K562 (cell line): Measurements from ENCODE around the gene ANK3. TPM values are rescaled to one million over a fixed set of nuclear protein-coding genes. Genes with fewer than 3 reads are reported as not detected.
A peak's percentile ranks its signal among the peaks of the same experiment; 100 is the strongest.

ENCODE experiments used
- ATAC-seq: fragments of 200-7000 bp; cut with Tn5 transposase; 3 replicates; pipeline ENCODE4 v1.9.1; 2020; ENCODE audit warnings: moderate library complexity
- BruUV-seq: library from RNA; stranded (reverse); fragments of 400-500 nt; replicated peaks from 2 replicates; lab custom pipeline; 2021; lab: Mats Ljungman, UMichigan
- CTCF ChIA-PET: fragments of 300-600 bp; formaldehyde crosslinking; extraction: SDS; loops from one replicate; lab custom pipeline; 2021; ENCODE audit warnings: low intra/inter-chr PET ratio; lab: Yijun Ruan, JAX
- POLR2A ChIA-PET: fragments of 300-600, 350-650 bp; sonication (Branson Sonifier 250); formaldehyde crosslinking; extraction: SDS; loops from one replicate; lab custom pipeline; 2021; ENCODE audit warnings: antibody characterized with exemption, inconsistent platforms; lab: Yijun Ruan, JAX
- DNase-seq, 4 experiments: peaks; one replicate each; pipeline versions ENCODE4 v3.0.0 to v3.0.0-alpha.2; 2011 to 2018; ENCODE audit warnings: low spot score in 3 of 4, mixed read lengths in 3 of 4; ENCODE audit errors: extremely low read depth in 1 of 4
- FAIRE-seq: peaks from 2 replicates; lab custom pipeline; 2011; peaks lifted over from hg19 to GRCh38; lab: Jason Lieb, UNC
- H2AFZ ChIP-seq: 2 replicates; pipeline ENCODE4 v1.6.0; 2011; ENCODE audit warnings: low read depth, low read length, control low read depth, inconsistent platforms
- H3K27ac ChIP-seq: fragments of 200-600 bp; 3 replicates; pipeline ENCODE4 v1.8.0; 2011; ENCODE audit warnings: low read depth, mild to moderate bottlenecking, control low read depth, inconsistent platforms, low read length, moderate library complexity, mixed read lengths; ENCODE audit errors: extremely low read depth
- H3K27me3 ChIP-seq, 2 experiments: fragments of 300-600 bp in 1 of 2; 2 replicates in 1 of 2; 3 replicates in 1 of 2; pipeline versions ENCODE4 v1.6.0 to v1.8.0; 2011; ENCODE audit warnings: inconsistent platforms in 2 of 2, low read length in 2 of 2, mild to moderate bottlenecking in 1 of 2, mixed read lengths in 1 of 2, moderate library complexity in 1 of 2; ENCODE audit not compliant: control insufficient read depth in 2 of 2, insufficient read depth in 2 of 2
- H3K36me3 ChIP-seq: fragments of 300-600 bp; 3 replicates; pipeline ENCODE4 v1.8.0; 2011; ENCODE audit warnings: mild to moderate bottlenecking, low read length, inconsistent platforms; ENCODE audit not compliant: control insufficient read depth, insufficient read depth
- H3K4me1 ChIP-seq, 2 experiments: fragments of 200-600 bp in 1 of 2; replicated peaks in 1 of 2; 2 replicates in 1 of 2; 3 replicates in 1 of 2; pipeline versions ENCODE4 v1.5.1 to v1.8.0; 2011; ENCODE audit warnings: inconsistent platforms in 2 of 2, low read length in 2 of 2, mild to moderate bottlenecking in 1 of 2, mixed read lengths in 1 of 2, moderate library complexity in 1 of 2; ENCODE audit not compliant: control insufficient read depth in 2 of 2, insufficient read depth in 2 of 2
- H3K4me2 ChIP-seq: 2 replicates; pipeline ENCODE4 v1.6.1; 2011; ENCODE audit warnings: low read length, control low read depth, inconsistent platforms, mixed read lengths; ENCODE audit not compliant: insufficient read depth
- H3K4me3 ChIP-seq: fragments of 200-600 bp; sonication (generic), shearing (Covaris generic); 2 replicates; pipeline ENCODE4 v1.5.1; 2016; ENCODE audit warnings: control low read depth, inconsistent platforms
- H3K79me2 ChIP-seq: fragments of 200-600 bp; 3 replicates; pipeline ENCODE4 v1.8.0; 2011; ENCODE audit warnings: low read length, inconsistent platforms; ENCODE audit not compliant: control insufficient read depth, insufficient read depth
- H3K9ac ChIP-seq, 2 experiments: 2 replicates each; pipeline versions ENCODE4 v1.6.0 to v1.6.1; 2011; ENCODE audit warnings: low read depth in 2 of 2, low read length in 2 of 2, control low read depth in 1 of 2, inconsistent platforms in 1 of 2, mild to moderate bottlenecking in 1 of 2, mixed read lengths in 1 of 2; ENCODE audit not compliant: insufficient read depth in 1 of 2
- H3K9me1 ChIP-seq: one replicate; pipeline ENCODE4 v1.6.0; 2011; ENCODE audit warnings: inconsistent platforms, mild to moderate bottlenecking, low read length, moderate library complexity; ENCODE audit not compliant: control insufficient read depth, insufficient read depth
- H3K9me3 ChIP-seq: replicated peaks from 2 replicates; pipeline ENCODE4 v1.5.1; 2011; ENCODE audit warnings: low read depth, low read length, inconsistent platforms; ENCODE audit not compliant: control insufficient read depth, insufficient read depth
- H4K20me1 ChIP-seq: replicated peaks from 2 replicates; pipeline ENCODE4 v1.6.1; 2011; ENCODE audit warnings: low read length, inconsistent platforms, mixed read lengths; ENCODE audit not compliant: control insufficient read depth, insufficient read depth
- CBFA2T2 ChIP-seq: fragments of 450-650 bp; conservative IDR thresholded peaks from 2 replicates; pipeline ENCODE4 v1.6.1; 2017; ENCODE audit warnings: mild to moderate bottlenecking
- CCNT2 ChIP-seq: IDR thresholded peaks from 2 replicates; pipeline ENCODE4 v1.6.1; 2011; ENCODE audit warnings: borderline replicate concordance, low read depth, mild to moderate bottlenecking, moderate library complexity, mixed read lengths, low read length; ENCODE audit not compliant: insufficient read length; ENCODE audit errors: extremely low read depth
- MTF1 ChIP-seq: fragments of 250-450 bp; sonication (Bioruptor Pico); IDR thresholded peaks from 2 replicates; pipeline ENCODE4 v1.9.0; 2021; ENCODE audit warnings: moderate library complexity, mild to moderate bottlenecking, inconsistent platforms, borderline replicate concordance
- U2AF1 ChIP-seq: fragments of 200-400 bp; formaldehyde crosslinking; optimal IDR thresholded peaks from 2 replicates; pipeline ENCODE3; 2017; ENCODE audit warnings: mild to moderate bottlenecking, low read depth, low read length, moderate library complexity
- ZNF133 ChIP-seq: fragments of 250-450 bp; sonication (Bioruptor Pico); IDR thresholded peaks from 2 replicates; pipeline ENCODE4 v1.4.0; 2020; ENCODE audit warnings: mild to moderate bottlenecking
- ZNF263 ChIP-seq: sonication (generic); formaldehyde crosslinking; IDR thresholded peaks from 2 replicates; pipeline ENCODE4 v1.8.0; 2022; ENCODE audit warnings: mild to moderate bottlenecking, missing genetic modification reagents, borderline replicate concordance
- ZNF589 ChIP-seq: fragments of 200-800 bp; sonication (Bioruptor generic); IDR thresholded peaks from 2 replicates; pipeline ENCODE4 v1.6.1; 2016; ENCODE audit warnings: low read depth, missing genetic modification characterization, missing compliant biosample characterization
- WGBS: fragments of 100-300 bp; shearing (Covaris generic); methylation state at CpG from one replicate; pipeline ENCODE4 v1.1.6; 2016; ENCODE audit warnings: low coverage, mixed read lengths; ENCODE audit not compliant: insufficient coverage; ENCODE audit errors: missing lambda C conversion rate; 5-methylcytosine and 5-hydroxymethylcytosine counted together
- in situ Hi-C: fragments of 300-500 bp; cut with MboI; formaldehyde crosslinking; loops from 4 replicates; pipeline ENCODE4 v1.15.0; 2018; ENCODE audit warnings: inconsistent platforms, mixed read lengths
- intact Hi-C: fragments of 100-400 bp; cut with micrococcal nuclease; formaldehyde crosslinking; loops from 2 replicates; pipeline ENCODE4 v1.14.2; 2022
- polyA plus RNA-seq, 8 experiments: library from polyadenylated mRNA; depleted of rRNA in 4 of 8; stranded (reverse) in 5 of 8; unstranded in 3 of 8; fragments of >200 nt; fragmentation: Nextera tagmentation in 2 of 8; fragmentation: Illumina TruSeq in 1 of 8; extraction: Ambion mirVana in 2 of 8; extraction: Trizol in 1 of 8; gene quantifications; 2 replicates each; pipeline versions ENCODE4 v1.2.1 to v1.2.3, GENCODE V29; 2011 to 2014; ENCODE audit warnings: inconsistent platforms in 1 of 8, missing spikeins in 1 of 8
- total RNA-seq, 7 experiments: library from RNA; depleted of rRNA in 6 of 7; stranded (reverse); fragments of >200 nt in 6 of 7; fragmentation: Illumina TruSeq in 2 of 7; extraction: Trizol in 2 of 7; gene quantifications; 2 replicates each; pipeline versions ENCODE4 v1.2.1 to v1.2.3, GENCODE V29; 2011 to 2021; ENCODE audit warnings: low replicate concordance in 1 of 7
- TF ChIP-seq, protein P1 (sequence below), 2 experiments: fragments of 450-650 bp in 1 of 2; sonication (generic) in 1 of 2; formaldehyde crosslinking in 1 of 2; IDR thresholded peaks; 2 replicates each; pipeline versions ENCODE4 v1.7.1 to v1.9.0; 2016 to 2022; ENCODE audit warnings: inconsistent platforms in 1 of 2, mild to moderate bottlenecking in 1 of 2, missing genetic modification reagents in 1 of 2

Gene ANK3
- total and polyA plus RNA-seq, 9 of the 15 experiments (the other 6 are each of a cell fraction or from before 2014, with no cell fraction given) = 10.0 to 32.3 (median 17.9) TPM

DNA sequence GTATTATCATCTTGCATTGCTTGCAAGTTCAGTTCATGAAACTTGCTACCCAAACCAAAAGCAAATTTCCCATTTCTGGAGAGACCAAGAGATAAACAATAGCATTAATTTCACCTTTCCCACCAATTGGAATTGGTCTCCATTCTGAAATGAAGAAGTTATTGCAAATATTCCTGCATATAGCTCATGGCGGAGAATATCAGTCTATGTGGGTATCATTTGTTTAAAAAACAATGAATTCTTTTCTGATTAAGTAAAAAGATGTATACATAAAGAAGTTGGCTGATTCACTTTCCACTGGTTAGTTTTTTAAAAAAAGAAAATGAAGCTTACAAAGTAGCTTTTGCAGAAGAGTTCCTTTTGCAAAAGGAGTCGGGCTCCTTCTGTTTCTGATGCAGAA is 19.5 kb upstream of the ANK3 start (continued):
- TF ChIP-seq CCNT2 = no peak
- TF ChIP-seq ZNF133 (CRISPR knock-in tag) = no peak
- no peak for TF ChIP-seq CBFA2T2
- TF ChIP-seq ZNF263 = no peak
- TF ChIP-seq MTF1 (CRISPR knock-in tag) = no peak

- CTCF ChIA-PET = no interaction called here
- ATAC-seq (no peak), FAIRE-seq (no peak), DNase-seq (no peak)
- TF ChIP-seq, protein P1, sequence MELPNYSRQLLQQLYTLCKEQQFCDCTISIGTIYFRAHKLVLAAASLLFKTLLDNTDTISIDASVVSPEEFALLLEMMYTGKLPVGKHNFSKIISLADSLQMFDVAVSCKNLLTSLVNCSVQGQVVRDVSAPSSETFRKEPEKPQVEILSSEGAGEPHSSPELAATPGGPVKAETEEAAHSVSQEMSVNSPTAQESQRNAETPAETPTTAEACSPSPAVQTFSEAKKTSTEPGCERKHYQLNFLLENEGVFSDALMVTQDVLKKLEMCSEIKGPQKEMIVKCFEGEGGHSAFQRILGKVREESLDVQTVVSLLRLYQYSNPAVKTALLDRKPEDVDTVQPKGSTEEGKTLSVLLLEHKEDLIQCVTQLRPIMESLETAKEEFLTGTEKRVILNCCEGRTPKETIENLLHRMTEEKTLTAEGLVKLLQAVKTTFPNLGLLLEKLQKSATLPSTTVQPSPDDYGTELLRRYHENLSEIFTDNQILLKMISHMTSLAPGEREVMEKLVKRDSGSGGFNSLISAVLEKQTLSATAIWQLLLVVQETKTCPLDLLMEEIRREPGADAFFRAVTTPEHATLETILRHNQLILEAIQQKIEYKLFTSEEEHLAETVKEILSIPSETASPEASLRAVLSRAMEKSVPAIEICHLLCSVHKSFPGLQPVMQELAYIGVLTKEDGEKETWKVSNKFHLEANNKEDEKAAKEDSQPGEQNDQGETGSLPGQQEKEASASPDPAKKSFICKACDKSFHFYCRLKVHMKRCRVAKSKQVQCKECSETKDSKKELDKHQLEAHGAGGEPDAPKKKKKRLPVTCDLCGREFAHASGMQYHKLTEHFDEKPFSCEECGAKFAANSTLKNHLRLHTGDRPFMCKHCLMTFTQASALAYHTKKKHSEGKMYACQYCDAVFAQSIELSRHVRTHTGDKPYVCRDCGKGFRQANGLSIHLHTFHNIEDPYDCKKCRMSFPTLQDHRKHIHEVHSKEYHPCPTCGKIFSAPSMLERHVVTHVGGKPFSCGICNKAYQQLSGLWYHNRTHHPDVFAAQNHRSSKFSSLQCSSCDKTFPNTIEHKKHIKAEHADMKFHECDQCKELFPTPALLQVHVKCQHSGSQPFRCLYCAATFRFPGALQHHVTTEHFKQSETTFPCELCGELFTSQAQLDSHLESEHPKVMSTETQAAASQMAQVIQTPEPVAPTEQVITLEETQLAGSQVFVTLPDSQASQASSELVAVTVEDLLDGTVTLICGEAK (IDR thresholded peaks at IDR 0.05) = peak; percentile 95
- TF ChIP-seq, protein P1 (CRISPR knock-in tag; IDR thresholded peaks at IDR 0.05) = peak; percentile 78
- no peak for TF ChIP-seq ZNF589
- TF ChIP-seq U2AF1 = no peak
- no peak overlapping the region for H3K4me3 ChIP-seq
- intact Hi-C loops (no loop called here), in situ Hi-C loops (no loop called here)
- H3K9ac ChIP-seq = no peak overlapping the region
- no peak overlapping the region for H3K4me2 ChIP-seq
- H3K9me1 ChIP-seq = no peaks in the 10 kb centered on the region
- BruUV-seq = no TSS peak
- H3K27me3 ChIP-seq = no peaks in the 10 kb centered on the region
- no peaks in the 10 kb centered on the region for H3K9me3 ChIP-seq
- no peaks in the 10 kb centered on the region for H3K4me1 ChIP-seq
- no peak overlapping the region for H2AFZ ChIP-seq
- H3K27ac ChIP-seq = no peak overlapping the region
- POLR2A ChIA-PET = no interaction called here
- no peaks in the 10 kb centered on the region for H4K20me1 ChIP-seq
- WGBS = 44% methylated on average over 3 of the region's 3 CpGs
- H3K79me2 ChIP-seq = no peaks in the 10 kb centered on the region
- no peaks in the 10 kb centered on the region for H3K36me3 ChIP-seq
Observed at GRCh38 chr10:60406182-60406581, 16.5 kb upstream of the ANK3 start.
